ENCODE data around the gene MAPK13.
A peak's percentile ranks its signal among the peaks of the same experiment; 100 is the strongest.
"Not testable (repeated sequence)": the region's sequence is repeated elsewhere in the genome, so short reads cannot be mapped to it uniquely, and the experiment has no call there.

MAPK13 gene

DNA sequence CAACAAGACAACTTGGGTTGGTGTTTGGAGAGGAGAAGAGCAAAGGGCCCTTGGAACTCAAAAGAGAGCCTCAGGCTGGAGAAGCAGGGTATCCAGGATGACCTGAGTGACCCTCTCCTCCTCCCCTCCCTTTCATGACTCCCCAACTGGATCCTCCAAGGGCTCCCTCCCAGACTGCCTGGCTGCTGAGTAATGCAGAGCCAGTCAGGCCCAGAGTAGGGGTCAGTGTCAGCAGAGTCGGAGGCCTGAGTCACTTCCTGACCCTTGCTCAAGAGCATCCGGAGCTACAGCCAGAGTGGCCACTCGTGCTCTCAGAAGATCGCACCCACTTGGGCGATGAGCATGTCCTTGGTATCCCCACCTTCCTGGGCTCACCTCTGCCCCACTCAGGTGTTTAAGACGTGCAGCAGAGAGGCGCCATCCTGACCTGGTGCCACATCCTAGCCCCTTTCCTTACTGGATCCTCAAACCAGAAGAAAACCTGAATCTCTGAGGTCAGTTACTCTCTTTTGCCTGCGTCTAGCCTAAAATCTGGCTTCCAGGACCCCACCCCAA is 2.8 kb upstream of the MAPK13 start:
- DNase-seq (ENCODE audit: low spot score): no peak

- DNase-seq (ENCODE audit: low spot score): no peak
Measured at GRCh38 chr6:36128073-36128472, 2.2 kb upstream of the MAPK13 start.

GRCh38 chr6:36128793-36129192 is 1.5 kb upstream of the MAPK13 start:
- no peak for DNase-seq (ENCODE audit: low spot score)

DNA sequence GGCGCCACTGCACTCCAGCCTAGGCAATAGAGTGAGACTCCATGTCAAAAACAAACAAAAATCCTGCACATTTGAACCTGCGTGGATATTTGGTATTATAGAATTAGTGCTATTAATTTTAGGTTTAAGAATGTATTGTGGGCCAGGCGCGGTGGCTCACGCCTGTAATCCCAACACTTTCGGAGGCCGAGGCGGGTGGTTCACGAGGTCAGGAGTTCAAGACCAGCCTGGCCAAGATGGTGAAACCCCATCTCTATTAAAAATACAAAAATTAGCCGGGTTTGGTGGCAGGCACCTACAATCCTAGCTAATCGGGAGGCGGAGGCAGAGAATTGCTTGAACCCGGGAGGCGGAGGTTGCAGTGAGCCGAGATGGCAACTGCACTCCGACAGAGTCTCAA is 979 bp upstream of the MAPK13 start:
- DNase-seq (ENCODE audit: low spot score): not testable (repeated sequence)

DNA sequence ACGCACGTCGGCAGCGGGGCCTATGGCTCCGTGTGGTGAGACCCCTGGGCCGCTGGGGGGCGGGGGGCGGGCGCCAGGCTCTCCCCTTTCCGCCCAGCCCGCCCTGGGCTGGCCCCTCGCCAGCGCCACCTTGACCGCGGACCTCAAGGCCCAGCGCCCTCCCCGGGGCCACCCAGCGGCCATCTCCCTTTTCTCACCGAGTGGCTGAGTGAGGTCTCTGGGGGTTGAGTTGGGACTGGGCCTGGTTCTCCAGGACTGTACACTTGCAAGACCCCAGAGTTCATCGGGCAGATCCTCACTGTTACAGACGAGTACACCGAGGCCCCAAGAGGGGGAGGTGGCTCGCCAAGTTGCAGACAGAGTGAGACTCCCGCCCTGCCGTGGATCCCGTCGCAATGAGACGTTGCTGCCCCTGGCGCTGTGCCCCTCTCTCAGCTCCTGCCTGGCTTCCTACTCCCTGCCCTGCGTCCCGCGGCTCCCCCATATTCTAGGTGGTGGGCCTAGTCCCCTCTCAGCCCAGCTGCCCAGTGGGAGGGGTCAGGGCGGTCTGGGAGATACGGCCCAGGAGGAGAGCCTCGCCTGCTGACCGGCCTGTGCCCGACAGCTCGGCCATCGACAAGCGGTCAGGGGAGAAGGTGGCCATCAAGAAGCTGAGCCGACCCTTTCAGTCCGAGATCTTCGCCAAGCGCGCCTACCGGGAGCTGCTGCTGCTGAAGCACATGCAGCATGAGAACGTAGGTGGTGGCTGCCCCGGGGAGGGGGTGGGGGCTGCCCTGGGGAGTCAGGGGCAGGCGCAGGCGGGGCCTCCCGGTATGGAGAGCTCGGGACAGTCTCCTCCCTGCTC is 576 bp downstream of the MAPK13 start:
- peak; percentile 63 for DNase-seq (ENCODE audit: low spot score)

- DNase-seq (ENCODE audit: low spot score): no peak
Measured at GRCh38 chr6:36131511-36132245, 1.4 kb downstream of the MAPK13 start.

- no peak for DNase-seq (ENCODE audit: low spot score)
Measured at GRCh38 chr6:36132246-36132895, 2.1 kb downstream of the MAPK13 start.

DNA sequence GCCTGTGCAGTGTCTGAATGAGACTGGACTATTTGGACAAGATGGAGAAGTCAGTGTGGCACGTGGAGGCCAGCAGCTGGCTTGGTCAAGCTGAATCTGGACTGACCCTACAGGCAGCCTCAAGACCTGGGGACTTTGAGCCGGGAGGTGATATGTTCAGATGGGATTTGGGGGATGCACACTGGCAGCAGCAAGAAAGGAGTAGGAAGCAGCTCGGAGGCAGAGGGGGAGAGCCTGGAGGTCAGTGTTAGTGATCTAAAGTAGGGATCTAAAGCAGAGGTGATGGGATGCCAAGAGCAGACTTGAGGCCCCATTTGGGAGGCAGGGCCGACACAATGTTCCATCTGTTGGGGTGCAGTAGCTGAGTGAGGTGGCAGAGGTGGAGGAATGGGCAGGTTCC is 2.8 kb downstream of the MAPK13 start:
- DNase-seq (ENCODE audit: low spot score): no peak

DNA sequence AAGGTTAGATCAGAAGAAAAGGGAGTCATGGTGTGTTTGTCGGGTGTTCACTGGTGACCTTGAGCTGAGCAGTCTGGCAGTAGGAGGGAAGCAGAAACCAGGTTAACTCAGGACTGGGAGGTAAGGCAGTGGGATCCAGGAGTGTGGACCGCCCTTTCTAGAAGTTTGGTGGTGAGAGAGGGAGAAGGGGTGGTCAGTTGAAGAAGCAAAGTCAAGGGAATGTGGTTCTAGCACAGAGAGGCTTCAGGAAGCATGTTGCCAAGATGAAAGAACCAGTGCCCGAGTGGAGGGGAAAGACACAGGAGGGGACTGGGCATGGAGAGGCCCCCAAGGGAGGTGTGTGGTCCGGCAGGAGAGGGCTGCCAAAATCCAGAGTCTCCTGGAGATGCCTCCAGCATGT is 3.6 kb downstream of the MAPK13 start:
- no peak for DNase-seq (ENCODE audit: low spot score)

DNA sequence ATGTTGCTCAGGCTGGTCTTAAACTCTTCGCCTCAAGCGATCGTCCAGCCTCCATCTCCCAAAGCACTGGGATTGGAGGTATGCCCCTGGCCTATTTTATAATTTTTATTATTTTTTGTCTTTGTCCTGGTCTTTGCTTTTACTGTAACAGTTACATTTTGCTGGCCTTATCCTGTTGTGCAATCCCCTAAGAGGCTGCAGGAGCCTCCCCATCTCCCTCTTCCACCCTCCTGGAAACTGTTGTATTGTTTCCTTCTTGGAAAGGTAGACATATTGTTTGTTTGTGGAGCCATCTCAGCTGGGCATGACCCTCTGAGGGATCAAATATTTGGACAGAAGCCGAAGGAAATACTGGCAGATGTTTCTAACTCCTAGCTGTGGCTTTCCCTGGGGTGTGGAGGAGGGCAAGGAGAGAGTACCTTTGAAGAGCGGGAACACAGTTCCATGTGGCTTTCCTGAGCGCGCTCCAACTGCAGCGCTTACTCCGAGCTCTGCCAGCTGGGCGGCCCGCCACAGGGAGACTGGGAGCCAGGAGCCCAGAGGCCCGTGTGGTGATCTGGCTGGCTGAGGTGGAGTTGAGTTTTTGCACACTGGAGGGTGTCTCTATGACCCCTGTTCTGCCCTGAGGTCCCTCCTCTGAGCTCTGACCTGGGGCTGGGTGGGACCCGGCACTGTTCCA is 4.9 kb downstream of the MAPK13 start:
- DNase-seq (ENCODE audit: low spot score): no peak

- no peak for DNase-seq (ENCODE audit: low spot score)
Measured at GRCh38 chr6:36136034-36136433, 5.7 kb downstream of the MAPK13 start.

- DNase-seq (ENCODE audit: low spot score): no peak
Measured at GRCh38 chr6:36136551-36136950, 6.2 kb downstream of the MAPK13 start.

GRCh38 chr6:36138667-36139066 is 8.4 kb downstream of the MAPK13 start:
- no peak for DNase-seq (ENCODE audit: low spot score)

DNA sequence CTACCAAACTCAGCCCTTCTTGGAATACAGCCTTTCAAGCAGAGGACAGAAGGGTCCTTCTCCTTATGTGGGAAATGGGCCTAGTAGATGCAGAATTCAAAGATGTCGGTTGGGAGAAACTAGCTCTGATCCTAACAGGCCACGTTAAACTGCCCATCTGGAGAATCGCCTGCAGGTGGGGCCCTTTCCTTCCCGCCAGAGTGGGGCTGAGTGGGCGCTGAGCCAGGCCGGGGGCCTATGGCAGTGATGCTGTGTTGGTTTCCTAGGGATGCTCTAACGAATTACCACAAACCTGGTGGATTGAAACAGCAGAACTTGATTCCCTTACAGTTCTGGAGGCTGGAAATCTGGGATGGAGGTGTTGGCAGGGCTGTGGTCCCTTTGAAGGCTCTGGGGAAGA is 9.1 kb downstream of the MAPK13 start:
- DNase-seq (ENCODE audit: low spot score): no peak

DNA sequence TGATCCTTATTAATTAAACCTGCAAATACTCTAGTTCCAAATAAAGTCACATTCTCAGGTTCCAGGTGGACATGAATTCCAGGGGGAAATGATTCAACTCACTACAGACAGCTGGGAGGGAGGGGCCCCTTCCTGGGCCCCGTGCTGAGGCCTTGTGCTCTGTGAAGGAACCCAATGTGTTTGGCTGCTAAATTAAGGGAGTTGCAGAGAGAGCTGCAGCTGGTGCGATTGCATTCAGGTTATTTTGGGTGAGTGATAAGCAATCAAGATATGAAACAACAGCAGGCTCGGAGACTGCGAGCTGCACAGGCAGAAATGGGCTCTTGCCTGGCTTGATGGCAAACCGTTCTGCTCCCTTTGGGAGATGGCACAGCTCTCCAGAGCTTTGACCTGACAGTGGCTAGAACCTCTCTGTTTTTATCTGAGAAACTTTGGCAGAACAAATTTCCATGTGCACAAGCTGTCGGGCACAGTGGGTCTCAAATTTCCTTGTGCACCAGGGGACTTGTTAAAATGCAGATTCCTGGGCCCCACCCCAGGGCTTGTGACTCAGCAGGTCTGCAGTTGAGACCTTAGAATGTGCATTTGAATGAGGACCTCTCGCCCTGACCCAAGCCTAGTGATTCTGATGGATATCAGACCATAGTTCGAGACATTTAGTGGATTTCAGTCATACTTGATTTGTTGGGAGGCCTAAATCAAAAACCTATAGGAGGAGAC is 9.8 kb downstream of the MAPK13 start:
- no peak for DNase-seq (ENCODE audit: low spot score)

DNA sequence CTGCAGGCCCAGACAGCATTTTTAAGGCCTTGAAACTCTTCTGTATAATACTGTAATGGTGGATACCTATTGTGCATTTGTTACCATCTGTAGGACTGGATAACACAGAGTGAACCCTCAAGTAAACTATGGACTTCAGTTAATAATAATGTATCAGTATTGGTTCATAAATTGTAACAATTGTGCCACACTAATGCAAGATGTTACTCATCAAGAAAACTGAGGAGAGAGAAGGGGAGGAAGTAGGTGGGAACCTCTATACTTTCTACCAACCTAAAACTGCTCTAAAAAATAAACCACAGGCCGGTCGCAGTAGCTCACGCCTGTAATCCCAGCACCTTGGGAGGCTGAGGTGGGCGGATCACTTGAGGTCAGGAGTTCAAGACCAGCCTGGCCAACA is 10.8 kb downstream of the MAPK13 start:
- no peak for DNase-seq (ENCODE audit: low spot score)

GRCh38 chr6:36141961-36142360 is 11.6 kb downstream of the MAPK13 start:
- no peak for DNase-seq (ENCODE audit: low spot score)

- no peak for DNase-seq (ENCODE audit: low spot score)
Measured at GRCh38 chr6:36142971-36143838, 12.9 kb downstream of the MAPK13 start.

DNA sequence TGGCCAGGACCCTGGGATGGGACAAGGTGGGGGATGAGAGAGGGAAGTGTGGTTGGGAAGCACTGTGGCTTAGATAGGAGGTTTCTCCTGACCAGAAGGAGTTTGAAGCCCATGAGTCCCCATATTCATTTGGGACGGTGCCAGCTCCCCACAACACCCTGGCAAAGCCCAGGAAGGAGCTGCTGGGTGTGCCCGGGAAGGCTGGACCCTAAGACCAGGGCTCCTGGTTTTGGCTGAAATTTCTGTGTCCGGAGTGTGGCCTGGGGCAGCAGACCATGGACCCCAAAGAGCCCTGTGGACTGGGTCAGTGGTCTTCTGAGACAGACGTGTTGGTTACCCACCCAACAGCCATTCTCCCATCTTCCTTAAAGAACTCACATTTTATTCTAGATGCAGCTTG is 15.2 kb downstream of the MAPK13 start:
- no peak for DNase-seq (ENCODE audit: low spot score)

DNA sequence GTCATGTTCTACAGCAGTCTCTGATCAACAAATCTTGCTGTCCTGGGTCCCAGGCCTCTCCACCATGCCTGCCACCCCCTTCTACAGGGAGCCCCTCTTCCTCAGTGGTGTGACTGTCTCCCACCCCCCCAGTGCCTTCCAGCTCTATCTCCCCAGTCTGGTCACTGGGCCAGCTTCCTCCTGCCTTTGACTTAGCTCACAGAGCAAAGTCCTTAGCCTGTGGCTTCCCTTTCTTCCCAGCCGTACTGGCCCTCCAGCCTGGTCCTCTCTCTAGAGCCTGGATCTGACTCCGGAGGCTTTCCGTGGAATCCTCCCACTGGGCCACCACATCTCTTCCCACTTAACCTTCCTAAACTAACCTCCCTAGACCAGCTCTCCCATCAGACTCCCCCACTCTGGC is 17.0 kb downstream of the MAPK13 start:
- DNase-seq (ENCODE audit: low spot score): no peak
